ENCODE measurements around the gene VDAC1. TPM values are rescaled to one million over a fixed set of nuclear protein-coding genes. Genes with fewer than 3 reads are reported as not detected.

VDAC1 gene
- total RNA-seq, 4 donors from 2014 or later, result 113 to 125 (median 118) TPM

DNA sequence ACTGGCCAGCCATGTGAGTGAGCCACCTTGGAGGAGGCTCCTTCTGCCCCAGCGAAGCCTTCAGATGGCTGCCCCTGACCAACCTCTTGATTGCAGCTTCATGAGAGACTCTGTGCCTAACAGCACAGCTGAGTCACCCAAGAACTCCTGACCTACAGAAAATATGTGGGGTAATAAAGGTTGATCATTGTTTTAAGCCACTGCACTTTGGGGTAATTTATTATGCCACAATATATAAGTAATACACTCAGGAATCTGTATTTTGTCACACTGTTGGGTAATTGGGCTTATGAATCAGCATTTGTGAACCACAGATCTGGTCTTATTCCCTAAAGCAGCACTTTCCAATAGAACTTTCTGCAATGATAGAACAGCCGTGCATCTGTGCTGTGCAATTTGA, 24.4 kb upstream of the VDAC1 start:
- 85% methylated on average over 2 of the region's 2 CpGs for WGBS
- peaks cover 0 to 16% (median 0%) of the 10 kb centered on the region in 4 donors for H3K27me3 ChIP-seq
- H3K27ac ChIP-seq (replicated peaks in 1 of 4), result no peak overlapping the region
- no peak for DNase-seq (ENCODE audit: extremely low spot score)
- intact Hi-C loops (cut with DNase I), result no loop called here
- no peak overlapping the region for H3K4me3 ChIP-seq
- H3K9me3 ChIP-seq, result no peaks in the 10 kb centered on the region
- no peaks in the 10 kb centered on the region for H3K36me3 ChIP-seq
- no peak for TF ChIP-seq POLR2AphosphoS5 (IDR thresholded peaks at IDR 0.05)
- no peak for TF ChIP-seq EP300 (IDR thresholded peaks at IDR 0.05)
- no peak for TF ChIP-seq POLR2A (IDR thresholded peaks at IDR 0.05; ENCODE audit: low read depth)
- TF ChIP-seq, protein P1, sequence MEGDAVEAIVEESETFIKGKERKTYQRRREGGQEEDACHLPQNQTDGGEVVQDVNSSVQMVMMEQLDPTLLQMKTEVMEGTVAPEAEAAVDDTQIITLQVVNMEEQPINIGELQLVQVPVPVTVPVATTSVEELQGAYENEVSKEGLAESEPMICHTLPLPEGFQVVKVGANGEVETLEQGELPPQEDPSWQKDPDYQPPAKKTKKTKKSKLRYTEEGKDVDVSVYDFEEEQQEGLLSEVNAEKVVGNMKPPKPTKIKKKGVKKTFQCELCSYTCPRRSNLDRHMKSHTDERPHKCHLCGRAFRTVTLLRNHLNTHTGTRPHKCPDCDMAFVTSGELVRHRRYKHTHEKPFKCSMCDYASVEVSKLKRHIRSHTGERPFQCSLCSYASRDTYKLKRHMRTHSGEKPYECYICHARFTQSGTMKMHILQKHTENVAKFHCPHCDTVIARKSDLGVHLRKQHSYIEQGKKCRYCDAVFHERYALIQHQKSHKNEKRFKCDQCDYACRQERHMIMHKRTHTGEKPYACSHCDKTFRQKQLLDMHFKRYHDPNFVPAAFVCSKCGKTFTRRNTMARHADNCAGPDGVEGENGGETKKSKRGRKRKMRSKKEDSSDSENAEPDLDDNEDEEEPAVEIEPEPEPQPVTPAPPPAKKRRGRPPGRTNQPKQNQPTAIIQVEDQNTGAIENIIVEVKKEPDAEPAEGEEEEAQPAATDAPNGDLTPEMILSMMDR (IDR thresholded peaks at IDR 0.05), result no peak
- no peaks in the 10 kb centered on the region for H3K4me1 ChIP-seq

DNA sequence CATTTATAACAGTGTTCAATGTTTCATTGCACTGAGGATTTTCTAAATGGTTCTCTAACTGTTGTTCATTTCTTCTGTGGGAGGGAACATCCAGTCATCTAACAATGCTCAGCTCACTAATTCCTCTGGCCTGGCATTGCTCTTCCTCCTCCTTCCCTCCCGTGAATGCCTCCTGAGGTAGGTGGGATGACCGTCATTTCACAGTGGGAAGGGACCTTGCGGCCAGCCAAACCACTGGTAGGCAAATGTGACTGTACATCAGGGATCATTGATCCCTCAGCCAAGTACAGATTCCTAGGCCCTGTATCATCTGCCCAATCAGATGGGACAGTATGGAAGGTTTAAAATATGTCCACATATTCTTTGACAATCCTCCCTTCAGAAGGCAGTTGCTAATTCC, 23.7 kb upstream of the VDAC1 start:
- WGBS, result 96% methylated on average over 3 of the region's 3 CpGs
- no peak overlapping the region for H3K4me3 ChIP-seq

GRCh38 chr5:134027288-134027615, 22.5 kb upstream of the VDAC1 start:
- Histone ChIP-seq H3K4me3 (no peak overlapping the region), H3K4me1 (no peaks in the 10 kb centered on the region), H3K27me3 (peaks cover 0 to 16% (median 0%) of the 10 kb centered on the region in 4 donors), H3K9me3 (no peaks in the 10 kb centered on the region), H3K36me3 (no peaks in the 10 kb centered on the region), H3K27ac (replicated peaks in 1 of 4) (no peak overlapping the region)
- intact Hi-C loops (cut with DNase I), result no loop called here
- WGBS, result 89% methylated on average over 5 of the region's 5 CpGs
- TF ChIP-seq, protein P1 (IDR thresholded peaks at IDR 0.05), result no peak
- TF ChIP-seq POLR2A (IDR thresholded peaks at IDR 0.05; ENCODE audit: low read depth) (no peak), EP300 (IDR thresholded peaks at IDR 0.05) (no peak), POLR2AphosphoS5 (IDR thresholded peaks at IDR 0.05) (no peak)
- no peak for DNase-seq (ENCODE audit: extremely low spot score)

More for the DNA sequence above, 23.7 kb upstream of the VDAC1 start:
- Histone ChIP-seq H3K36me3 (no peaks in the 10 kb centered on the region), H3K27me3 (peaks cover 0 to 16% (median 0%) of the 10 kb centered on the region in 4 donors), H3K27ac (replicated peaks in 1 of 4) (no peak overlapping the region), H3K4me1 (no peaks in the 10 kb centered on the region), H3K9me3 (no peaks in the 10 kb centered on the region)
- TF ChIP-seq, protein P1 (IDR thresholded peaks at IDR 0.05), result no peak
- TF ChIP-seq POLR2AphosphoS5 (IDR thresholded peaks at IDR 0.05), result no peak
- TF ChIP-seq POLR2A (IDR thresholded peaks at IDR 0.05; ENCODE audit: low read depth), result no peak
- no peak for TF ChIP-seq EP300 (IDR thresholded peaks at IDR 0.05)
- DNase-seq (ENCODE audit: extremely low spot score), result no peak
- intact Hi-C loops (cut with DNase I), result no loop called here

GRCh38 chr5:134026521-134027287, 21.9 kb upstream of the VDAC1 start:
- H3K4me3 ChIP-seq, result no peak overlapping the region
- H3K27me3 ChIP-seq, result peaks cover 0 to 16% (median 0%) of the 10 kb centered on the region in 4 donors
- TF ChIP-seq, protein P1 (IDR thresholded peaks at IDR 0.05), result peak in 1 of 3 experiments; percentile 22
- no peak for TF ChIP-seq EP300 (IDR thresholded peaks at IDR 0.05)
- no peak for DNase-seq (ENCODE audit: extremely low spot score)
- no peaks in the 10 kb centered on the region for H3K9me3 ChIP-seq
- H3K27ac ChIP-seq (replicated peaks in 1 of 4), result no peak overlapping the region
- H3K36me3 ChIP-seq, result no peaks in the 10 kb centered on the region
- WGBS, result 74% methylated on average over 5 of the region's 6 CpGs
- no peaks in the 10 kb centered on the region for H3K4me1 ChIP-seq
- intact Hi-C loops (cut with DNase I), result no loop called here

GRCh38 chr5:134025786-134026185, 21.0 kb upstream of the VDAC1 start:
- Histone ChIP-seq H3K9me3 (no peaks in the 10 kb centered on the region), H3K36me3 (no peaks in the 10 kb centered on the region), H3K4me1 (no peaks in the 10 kb centered on the region), H3K27ac (replicated peaks in 1 of 4) (no peak overlapping the region), H3K4me3 (no peak overlapping the region), H3K27me3 (peaks cover 0 to 16% (median 0%) of the 10 kb centered on the region in 4 donors)
- intact Hi-C loops (cut with DNase I), result no loop called here
- WGBS, result 88% methylated on average over 5 of the region's 5 CpGs
- no peak for DNase-seq (ENCODE audit: extremely low spot score)
- TF ChIP-seq, protein P1 (IDR thresholded peaks at IDR 0.05), result no peak
- TF ChIP-seq POLR2A (IDR thresholded peaks at IDR 0.05; ENCODE audit: low read depth) (no peak), POLR2AphosphoS5 (IDR thresholded peaks at IDR 0.05) (no peak), EP300 (IDR thresholded peaks at IDR 0.05) (no peak)
